ENCODE measurements around the gene NEK11.

NEK11 gene

GRCh38 chr3:131048030-131048429 is 21.4 kb downstream of the NEK11 start:
- TF ChIP-seq CTCF (IDR thresholded peaks at IDR 0.05; ENCODE audit: borderline replicate concordance, extremely low read depth, low read length, poor library complexity, severe bottlenecking) (no peak), EZH2 (IDR thresholded peaks at IDR 0.05; ENCODE audit: borderline replicate concordance, low read depth, low read length, severe bottlenecking) (no peak)
- H3K4me1 ChIP-seq (ENCODE audit: insufficient read depth, low read length) = peaks cover 6% of the 10 kb centered on the region
- H3K9me3 ChIP-seq (ENCODE audit: insufficient read depth, low read length, severe bottlenecking) = no peaks in the 10 kb centered on the region

GRCh38 chr3:131050001-131050400 is 23.3 kb downstream of the NEK11 start:
- no peak overlapping the region for H3K9ac ChIP-seq (ENCODE audit: low read depth, low read length)
- peaks cover 6% of the 10 kb centered on the region; the same call in 1 of the 2 replicates for H3K4me1 ChIP-seq (ENCODE audit: insufficient read depth, low read length)
- no peak overlapping the region for H3K4me3 ChIP-seq (ENCODE audit: low read depth in 1 of 2, low read length in 2 of 2)
- no peaks in the 10 kb centered on the region for H4K20me1 ChIP-seq (ENCODE audit: insufficient read depth, low read length)
- no peak for ATAC-seq (ENCODE audit: insufficient read depth, low read depth)
- no peaks in the 10 kb centered on the region for H3K9me3 ChIP-seq (ENCODE audit: insufficient read depth, low read length, severe bottlenecking)
- no peak overlapping the region for H2AFZ ChIP-seq (ENCODE audit: low read depth, low read length)
- no peak for DNase-seq
- H3K4me2 ChIP-seq (ENCODE audit: insufficient read depth, low read length) = no peak overlapping the region
- H3K36me3 ChIP-seq (ENCODE audit: insufficient read depth, low read length) = no peaks in the 10 kb centered on the region
- H3K79me2 ChIP-seq (ENCODE audit: insufficient read depth, low read length) = no peaks in the 10 kb centered on the region
- TF ChIP-seq CTCF (IDR thresholded peaks at IDR 0.05; ENCODE audit: borderline replicate concordance, extremely low read depth, low read length, poor library complexity, severe bottlenecking) (no peak), EZH2 (IDR thresholded peaks at IDR 0.05; ENCODE audit: borderline replicate concordance, low read depth, low read length, severe bottlenecking) (no peak)
- no peaks in the 10 kb centered on the region for H3K27me3 ChIP-seq (ENCODE audit: insufficient read depth, low read length, poor library complexity)
- H3K27ac ChIP-seq (ENCODE audit: low read length) = no peak overlapping the region

More at GRCh38 chr3:131048030-131048429, 21.4 kb downstream of the NEK11 start:
- DNase-seq (no peak), ATAC-seq (ENCODE audit: insufficient read depth, low read depth) (no peak)
- no peak overlapping the region for H3K4me2 ChIP-seq (ENCODE audit: insufficient read depth, low read length)
- no peaks in the 10 kb centered on the region for H3K27me3 ChIP-seq (ENCODE audit: insufficient read depth, low read length, poor library complexity)
- H3K27ac ChIP-seq (ENCODE audit: low read length) = no peak overlapping the region
- H4K20me1 ChIP-seq (ENCODE audit: insufficient read depth, low read length) = no peaks in the 10 kb centered on the region
- 0 out of 2 replicates have a peak overlapping the region, but pooled peaks have one; percentile 16 for H2AFZ ChIP-seq (ENCODE audit: low read depth, low read length)
- no peak overlapping the region for H3K9ac ChIP-seq (ENCODE audit: low read depth, low read length)
- no peaks in the 10 kb centered on the region for H3K36me3 ChIP-seq (ENCODE audit: insufficient read depth, low read length)
- H3K4me3 ChIP-seq (ENCODE audit: low read depth in 1 of 2, low read length in 2 of 2) = no peak overlapping the region
- no peaks in the 10 kb centered on the region for H3K79me2 ChIP-seq (ENCODE audit: insufficient read depth, low read length)

- ATAC-seq (ENCODE audit: insufficient read depth, low read depth) = no peak
Observed at GRCh38 chr3:131053043-131053859, 26.6 kb downstream of the NEK11 start.

More at GRCh38 chr3:131053043-131053859, 26.6 kb downstream of the NEK11 start:
- no peaks in the 10 kb centered on the region for H3K36me3 ChIP-seq (ENCODE audit: insufficient read depth, low read length)
- no peak overlapping the region for H3K9ac ChIP-seq (ENCODE audit: low read depth, low read length)
- H3K4me2 ChIP-seq (ENCODE audit: insufficient read depth, low read length) = no peak overlapping the region
- H4K20me1 ChIP-seq (ENCODE audit: insufficient read depth, low read length) = no peaks in the 10 kb centered on the region
- no peaks in the 10 kb centered on the region for H3K27me3 ChIP-seq (ENCODE audit: insufficient read depth, low read length, poor library complexity)
- H3K4me3 ChIP-seq (ENCODE audit: low read depth in 1 of 2, low read length in 2 of 2) = no peak overlapping the region
- H2AFZ ChIP-seq (ENCODE audit: low read depth, low read length) = no peak overlapping the region
- no peaks in the 10 kb centered on the region for H3K9me3 ChIP-seq (ENCODE audit: insufficient read depth, low read length, severe bottlenecking)
- no peaks in the 10 kb centered on the region for H3K79me2 ChIP-seq (ENCODE audit: insufficient read depth, low read length)
- TF ChIP-seq CTCF (IDR thresholded peaks at IDR 0.05; ENCODE audit: borderline replicate concordance, extremely low read depth, low read length, poor library complexity, severe bottlenecking) (peak; percentile 18), EZH2 (IDR thresholded peaks at IDR 0.05; ENCODE audit: borderline replicate concordance, low read depth, low read length, severe bottlenecking) (no peak)
- no peaks in the 10 kb centered on the region for H3K4me1 ChIP-seq (ENCODE audit: insufficient read depth, low read length)
- DNase-seq = no peak
- no peak overlapping the region for H3K27ac ChIP-seq (ENCODE audit: low read length)

All from DND-41 (cell line).